ENCODE data around the gene PRKCSH. TPM values are rescaled to one million over a fixed set of nuclear protein-coding genes. Genes with fewer than 3 reads are reported as not detected.

PRKCSH gene
- total and polyA plus RNA-seq, 2 donors (not counting 1 experiment from before 2014, with no cell fraction given) = 259 to 402 TPM

DNA sequence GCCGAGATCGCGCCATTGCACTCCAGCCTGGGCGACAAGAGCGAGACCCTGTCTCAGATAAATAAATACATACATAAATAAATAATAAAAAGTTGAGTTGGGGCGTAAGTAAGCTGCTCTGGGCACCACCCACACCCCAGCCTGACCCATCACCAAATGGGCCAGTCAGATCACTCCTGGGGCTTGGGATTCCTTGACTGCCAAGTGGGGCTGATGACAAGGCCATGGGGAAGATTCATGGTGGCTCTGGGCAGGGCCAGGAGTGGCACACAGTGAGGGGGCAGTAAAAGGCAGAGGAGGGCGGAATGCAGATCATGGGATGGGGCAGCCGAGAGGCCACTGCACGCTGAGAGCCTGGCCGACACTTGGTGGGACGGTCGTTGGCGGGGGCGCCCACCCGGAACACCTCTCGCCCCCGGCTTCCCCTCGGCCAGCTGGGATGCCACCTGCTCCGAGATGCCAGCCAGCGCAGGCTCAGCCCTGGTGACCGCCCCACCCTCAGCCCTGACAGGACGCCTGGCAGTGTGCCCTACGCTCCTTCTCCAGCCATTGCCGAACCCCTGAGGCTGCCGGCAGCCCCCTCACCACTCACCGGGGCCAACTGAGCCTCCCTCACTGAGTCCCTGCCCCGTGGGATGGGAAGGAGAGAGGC lies 59.3 kb downstream of the PRKCSH start:
- ChIA-PET POLR2A (no interaction called here), CTCF (no interaction called here)
- intact Hi-C loops (cut with micrococcal nuclease) = no loop called here
- TF ChIP-seq, protein P1, sequence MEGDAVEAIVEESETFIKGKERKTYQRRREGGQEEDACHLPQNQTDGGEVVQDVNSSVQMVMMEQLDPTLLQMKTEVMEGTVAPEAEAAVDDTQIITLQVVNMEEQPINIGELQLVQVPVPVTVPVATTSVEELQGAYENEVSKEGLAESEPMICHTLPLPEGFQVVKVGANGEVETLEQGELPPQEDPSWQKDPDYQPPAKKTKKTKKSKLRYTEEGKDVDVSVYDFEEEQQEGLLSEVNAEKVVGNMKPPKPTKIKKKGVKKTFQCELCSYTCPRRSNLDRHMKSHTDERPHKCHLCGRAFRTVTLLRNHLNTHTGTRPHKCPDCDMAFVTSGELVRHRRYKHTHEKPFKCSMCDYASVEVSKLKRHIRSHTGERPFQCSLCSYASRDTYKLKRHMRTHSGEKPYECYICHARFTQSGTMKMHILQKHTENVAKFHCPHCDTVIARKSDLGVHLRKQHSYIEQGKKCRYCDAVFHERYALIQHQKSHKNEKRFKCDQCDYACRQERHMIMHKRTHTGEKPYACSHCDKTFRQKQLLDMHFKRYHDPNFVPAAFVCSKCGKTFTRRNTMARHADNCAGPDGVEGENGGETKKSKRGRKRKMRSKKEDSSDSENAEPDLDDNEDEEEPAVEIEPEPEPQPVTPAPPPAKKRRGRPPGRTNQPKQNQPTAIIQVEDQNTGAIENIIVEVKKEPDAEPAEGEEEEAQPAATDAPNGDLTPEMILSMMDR (IDR thresholded peaks at IDR 0.05) = no peak
- no peak for TF ChIP-seq EZH2 (IDR thresholded peaks at IDR 0.05; ENCODE audit: borderline replicate concordance, insufficient read depth, low read depth, low read length, poor library complexity, severe bottlenecking)
- Mint-ChIP-seq H3K27me3 (no peaks in the 10 kb centered on the region), H3K9me3 (ENCODE audit: insufficient read depth) (no peaks in the 10 kb centered on the region), H3K27ac (no peak overlapping the region), H3K4me3 (no peak overlapping the region), H3K4me1 (no peaks in the 10 kb centered on the region)
- no peak for ATAC-seq (ENCODE audit: low read depth)
- 97% methylated on average over 16 of the region's 27 CpGs for WGBS (ENCODE audit: insufficient coverage)
- Histone ChIP-seq H3K27me3 (replicated peaks in 1 of 4; ENCODE audit: control extremely low read depth in 1 of 4, control insufficient read depth in 3 of 4, insufficient read depth in 4 of 4, low read length in 3 of 4) (no peaks in the 10 kb centered on the region), H4K20me1 (ENCODE audit: control insufficient read depth, insufficient read depth, low read length, poor library complexity, severe bottlenecking) (no peaks in the 10 kb centered on the region), H3K36me3 (replicated peaks in 1 of 2; ENCODE audit: control extremely low read depth in 1 of 2, control insufficient read depth in 1 of 2, extremely low read depth in 1 of 2, insufficient read depth in 2 of 2, low read length in 1 of 2) (peaks cover 0 to 24% of the 10 kb centered on the region in 2 experiments), H3K9me3 (ENCODE audit: control extremely low read depth in 1 of 3, control insufficient read depth in 2 of 3, insufficient read depth in 1 of 3, low read length in 2 of 3) (no peaks in the 10 kb centered on the region), H3K27ac (ENCODE audit: low read length in 2 of 2) (no peak overlapping the region), H3K4me2 (replicated peaks; ENCODE audit: low read depth, low read length, poor library complexity, severe bottlenecking) (no peak overlapping the region), H2AFZ (ENCODE audit: insufficient read depth, low read depth, low read length, poor library complexity, severe bottlenecking) (no peak overlapping the region), H3K79me2 (ENCODE audit: control insufficient read depth, insufficient read depth, low read length) (no peaks in the 10 kb centered on the region), H3K4me3 (ENCODE audit: control extremely low read depth in 1 of 5, extremely low read depth in 1 of 5, insufficient read depth in 1 of 5, low read depth in 2 of 5, low read length in 4 of 5) (no peak overlapping the region), H3K9ac (ENCODE audit: low read length) (no peak overlapping the region), H3K4me1 (ENCODE audit: control insufficient read depth in 2 of 2, insufficient read depth in 2 of 2, low read length in 2 of 2) (no peaks in the 10 kb centered on the region)
- DNase-seq = no peak

GRCh38 chr19:11495481-11495880 lies 60.0 kb downstream of the PRKCSH start:
- Mint-ChIP-seq H3K27ac (no peak overlapping the region), H3K9me3 (ENCODE audit: insufficient read depth) (no peaks in the 10 kb centered on the region), H3K27me3 (no peaks in the 10 kb centered on the region), H3K4me3 (no peak overlapping the region), H3K4me1 (no peaks in the 10 kb centered on the region)
- Histone ChIP-seq H3K27me3 (replicated peaks in 1 of 4; ENCODE audit: control extremely low read depth in 1 of 4, control insufficient read depth in 3 of 4, insufficient read depth in 4 of 4, low read length in 3 of 4) (no peaks in the 10 kb centered on the region), H3K4me1 (ENCODE audit: control insufficient read depth in 2 of 2, insufficient read depth in 2 of 2, low read length in 2 of 2) (no peaks in the 10 kb centered on the region), H3K36me3 (replicated peaks in 1 of 2; ENCODE audit: control extremely low read depth in 1 of 2, control insufficient read depth in 1 of 2, extremely low read depth in 1 of 2, insufficient read depth in 2 of 2, low read length in 1 of 2) (peaks cover 0 to 24% of the 10 kb centered on the region in 2 experiments), H3K9ac (ENCODE audit: low read length) (no peak overlapping the region), H3K4me3 (ENCODE audit: control extremely low read depth in 1 of 5, extremely low read depth in 1 of 5, insufficient read depth in 1 of 5, low read depth in 2 of 5, low read length in 4 of 5) (no peak overlapping the region), H3K4me2 (replicated peaks; ENCODE audit: low read depth, low read length, poor library complexity, severe bottlenecking) (no peak overlapping the region), H3K79me2 (ENCODE audit: control insufficient read depth, insufficient read depth, low read length) (no peaks in the 10 kb centered on the region), H2AFZ (ENCODE audit: insufficient read depth, low read depth, low read length, poor library complexity, severe bottlenecking) (no peak overlapping the region), H4K20me1 (ENCODE audit: control insufficient read depth, insufficient read depth, low read length, poor library complexity, severe bottlenecking) (no peaks in the 10 kb centered on the region), H3K27ac (ENCODE audit: low read length in 2 of 2) (no peak overlapping the region), H3K9me3 (ENCODE audit: control extremely low read depth in 1 of 3, control insufficient read depth in 2 of 3, insufficient read depth in 1 of 3, low read length in 2 of 3) (no peaks in the 10 kb centered on the region)
- DNase-seq (no peak), ATAC-seq (ENCODE audit: low read depth) (no peak)
- 98% methylated on average over 10 of the region's 10 CpGs for WGBS (ENCODE audit: insufficient coverage)
- no peak for TF ChIP-seq EZH2 (IDR thresholded peaks at IDR 0.05; ENCODE audit: borderline replicate concordance, insufficient read depth, low read depth, low read length, poor library complexity, severe bottlenecking)
- TF ChIP-seq, protein P1 (IDR thresholded peaks at IDR 0.05) = no peak
- intact Hi-C loops (cut with micrococcal nuclease) = no loop called here
- ChIA-PET CTCF (no interaction called here), POLR2A (no interaction called here)
